ENCODE results near the gene CLIP3. TPM values are rescaled to one million over a fixed set of nuclear protein-coding genes. Genes with fewer than 3 reads are reported as not detected.

The CLIP3 gene
- polyA plus RNA-seq, 3 donors: 0.24 TPM; not detected in 2

GRCh38 chr19:36067681-36068080 lies 35.0 kb upstream of the CLIP3 start:
- no peak overlapping the region for H3K4me2 ChIP-seq (replicated peaks; ENCODE audit: extremely low read depth, low read length, poor library complexity, severe bottlenecking)
- no peak overlapping the region for H2AFZ ChIP-seq (ENCODE audit: insufficient read depth, low read depth, low read length, poor library complexity, severe bottlenecking)
- H3K27me3 ChIP-seq (ENCODE audit: control insufficient read depth in 2 of 2, insufficient read depth in 2 of 2, low read length in 2 of 2): no peaks in the 10 kb centered on the region
- Mint-ChIP-seq H3K36me3 (peaks cover 53 to 84% of the 10 kb centered on the region in 2 donors), H3K27me3 (ENCODE audit: low read depth in 3 of 3) (no peaks in the 10 kb centered on the region), H3K27ac (peak overlapping the region in 1 of 7 donors; percentile 46), H3K4me1 (no peaks in the 10 kb centered on the region), H3K4me3 (no peak overlapping the region), H3K9me3 (peaks cover 0 to 8% (median 0%) of the 10 kb centered on the region in 7 donors)
- H3K36me3 ChIP-seq (replicated peaks in 1 of 2; ENCODE audit: control insufficient read depth in 1 of 2, insufficient read depth in 2 of 2, low read length in 2 of 2): peaks cover 41 to 72% of the 10 kb centered on the region in 2 donors
- no peak overlapping the region for H3K4me3 ChIP-seq (replicated peaks in 1 of 3; ENCODE audit: low read depth in 2 of 3, low read length in 3 of 3)
- no peaks in the 10 kb centered on the region for H3K4me1 ChIP-seq (ENCODE audit: control insufficient read depth in 1 of 2, insufficient read depth in 2 of 2, low read length in 2 of 2)
- H3K27ac ChIP-seq (ENCODE audit: low read depth in 1 of 2, low read length in 2 of 2): no peak overlapping the region
- no peak for DNase-seq
- 100% methylated on average over 9 of the region's 11 CpGs for WGBS (ENCODE audit: insufficient coverage)
- H3K9ac ChIP-seq (ENCODE audit: insufficient read depth, low read length, poor library complexity, severe bottlenecking): no peak overlapping the region
- no peak for TF ChIP-seq CTCF (IDR thresholded peaks at IDR 0.05)
- H3K9me3 ChIP-seq (replicated peaks in 1 of 2; ENCODE audit: control insufficient read depth in 1 of 2, insufficient read depth in 1 of 2, low read length in 2 of 2): no peaks in the 10 kb centered on the region
- H4K20me1 ChIP-seq (ENCODE audit: insufficient read depth, low read length): no peaks in the 10 kb centered on the region
- intact Hi-C loops (cut with micrococcal nuclease): no loop called here
- H3K79me2 ChIP-seq (ENCODE audit: insufficient read depth, low read length): no peaks in the 10 kb centered on the region

GRCh38 chr19:36064826-36065225 lies 32.2 kb upstream of the CLIP3 start:
- WGBS (ENCODE audit: insufficient coverage): 60% methylated on average over 2 of the region's 8 CpGs
- Mint-ChIP-seq H3K4me3 (no peak overlapping the region), H3K27me3 (ENCODE audit: low read depth in 3 of 3) (no peaks in the 10 kb centered on the region), H3K36me3 (peaks cover 40 to 81% of the 10 kb centered on the region in 2 donors), H3K9me3 (peaks cover 0 to 7% (median 0%) of the 10 kb centered on the region in 7 donors), H3K27ac (peak overlapping the region in 2 of 7 donors; percentile 10 to 14), H3K4me1 (no peaks in the 10 kb centered on the region)
- no peak overlapping the region for H3K27ac ChIP-seq (ENCODE audit: low read depth in 1 of 2, low read length in 2 of 2)
- no peak overlapping the region for H3K4me2 ChIP-seq (replicated peaks; ENCODE audit: extremely low read depth, low read length, poor library complexity, severe bottlenecking)
- no peaks in the 10 kb centered on the region for H3K9me3 ChIP-seq (replicated peaks in 1 of 2; ENCODE audit: control insufficient read depth in 1 of 2, insufficient read depth in 1 of 2, low read length in 2 of 2)
- no peaks in the 10 kb centered on the region for H3K4me1 ChIP-seq (ENCODE audit: control insufficient read depth in 1 of 2, insufficient read depth in 2 of 2, low read length in 2 of 2)
- H2AFZ ChIP-seq (ENCODE audit: insufficient read depth, low read depth, low read length, poor library complexity, severe bottlenecking): no peak overlapping the region
- no peaks in the 10 kb centered on the region for H3K79me2 ChIP-seq (ENCODE audit: insufficient read depth, low read length)
- H3K36me3 ChIP-seq (replicated peaks in 1 of 2; ENCODE audit: control insufficient read depth in 1 of 2, insufficient read depth in 2 of 2, low read length in 2 of 2): peaks cover 35 to 73% of the 10 kb centered on the region in 2 donors
- H3K9ac ChIP-seq (ENCODE audit: insufficient read depth, low read length, poor library complexity, severe bottlenecking): no peak overlapping the region
- no peak for TF ChIP-seq CTCF (IDR thresholded peaks at IDR 0.05)
- intact Hi-C loops (cut with micrococcal nuclease): no loop called here
- H3K4me3 ChIP-seq (replicated peaks in 1 of 3; ENCODE audit: low read depth in 2 of 3, low read length in 3 of 3): no peak overlapping the region
- no peak for DNase-seq
- H3K27me3 ChIP-seq (ENCODE audit: control insufficient read depth in 2 of 2, insufficient read depth in 2 of 2, low read length in 2 of 2): no peaks in the 10 kb centered on the region
- no peaks in the 10 kb centered on the region for H4K20me1 ChIP-seq (ENCODE audit: insufficient read depth, low read length)

Measured in CD14-positive monocyte (primary cell).